HG02870 (cell line): Measurements from ENCODE around the gene ODAD4.

Experiments used
- ATAC-seq: cut with Tn5 transposase; IDR thresholded peaks from one replicate; pipeline ENCODE4 v1.9.1; 2021; ENCODE audit warnings: mild to moderate bottlenecking, moderate library complexity; ENCODE audit not compliant: unreplicated experiment

ODAD4 gene, protein sequence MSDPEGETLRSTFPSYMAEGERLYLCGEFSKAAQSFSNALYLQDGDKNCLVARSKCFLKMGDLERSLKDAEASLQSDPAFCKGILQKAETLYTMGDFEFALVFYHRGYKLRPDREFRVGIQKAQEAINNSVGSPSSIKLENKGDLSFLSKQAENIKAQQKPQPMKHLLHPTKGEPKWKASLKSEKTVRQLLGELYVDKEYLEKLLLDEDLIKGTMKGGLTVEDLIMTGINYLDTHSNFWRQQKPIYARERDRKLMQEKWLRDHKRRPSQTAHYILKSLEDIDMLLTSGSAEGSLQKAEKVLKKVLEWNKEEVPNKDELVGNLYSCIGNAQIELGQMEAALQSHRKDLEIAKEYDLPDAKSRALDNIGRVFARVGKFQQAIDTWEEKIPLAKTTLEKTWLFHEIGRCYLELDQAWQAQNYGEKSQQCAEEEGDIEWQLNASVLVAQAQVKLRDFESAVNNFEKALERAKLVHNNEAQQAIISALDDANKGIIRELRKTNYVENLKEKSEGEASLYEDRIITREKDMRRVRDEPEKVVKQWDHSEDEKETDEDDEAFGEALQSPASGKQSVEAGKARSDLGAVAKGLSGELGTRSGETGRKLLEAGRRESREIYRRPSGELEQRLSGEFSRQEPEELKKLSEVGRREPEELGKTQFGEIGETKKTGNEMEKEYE

GRCh38 chr17:41930009-41930832 is at the start of gene ODAD4:
ODAD4 (plus strand) TSS chr17:41930617; CDS start chr17:41930724, 107 bp downstream.
- ATAC-seq, result peak; percentile 82

DNA sequence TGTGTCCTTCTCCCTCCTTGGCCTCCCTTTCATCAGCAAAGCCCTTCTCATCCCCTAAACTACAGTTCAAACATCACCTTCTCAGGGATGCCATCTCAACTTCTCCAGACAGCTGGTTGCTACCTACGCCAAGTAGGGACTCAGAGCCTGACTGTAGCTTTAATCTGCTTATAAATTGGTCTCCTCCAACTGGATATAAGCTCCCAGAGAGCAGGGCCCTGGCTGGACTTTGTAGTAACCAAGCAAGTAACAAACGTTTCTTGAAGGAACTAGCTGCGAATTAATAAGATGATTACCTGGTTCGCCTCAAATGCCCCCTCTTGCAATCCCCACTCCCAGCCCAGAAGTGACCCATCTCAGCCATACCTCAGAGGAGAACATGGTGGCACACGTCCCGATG is 47.7 kb upstream of the ODAD4 start:
- ATAC-seq, result no peak

DNA sequence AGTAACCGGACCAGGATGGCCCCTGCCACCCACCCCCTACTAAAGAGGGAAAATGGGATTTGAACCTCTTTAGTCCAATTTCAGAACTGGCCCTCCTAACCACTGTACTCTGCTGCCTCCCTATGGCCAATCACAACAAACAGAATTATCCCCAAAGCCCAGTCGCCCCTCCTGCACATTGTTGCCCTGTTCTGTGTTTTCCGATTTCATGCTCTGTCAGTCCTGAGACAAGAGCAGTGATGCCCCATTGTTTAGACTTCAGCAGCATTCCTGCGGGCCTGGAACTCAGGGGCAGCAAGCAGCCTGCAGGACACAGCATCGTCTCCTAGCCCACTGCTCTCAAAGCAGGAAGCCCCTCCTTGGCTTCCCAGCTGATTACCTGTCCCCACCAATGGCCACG is 44.7 kb upstream of the ODAD4 start:
- no peak for ATAC-seq

- ATAC-seq, result no peak
Observed at GRCh38 chr17:41888332-41888965, 42.0 kb upstream of the ODAD4 start.

GRCh38 chr17:41891135-41892020 is 39.0 kb upstream of the ODAD4 start:
- ATAC-seq, result no peak

DNA sequence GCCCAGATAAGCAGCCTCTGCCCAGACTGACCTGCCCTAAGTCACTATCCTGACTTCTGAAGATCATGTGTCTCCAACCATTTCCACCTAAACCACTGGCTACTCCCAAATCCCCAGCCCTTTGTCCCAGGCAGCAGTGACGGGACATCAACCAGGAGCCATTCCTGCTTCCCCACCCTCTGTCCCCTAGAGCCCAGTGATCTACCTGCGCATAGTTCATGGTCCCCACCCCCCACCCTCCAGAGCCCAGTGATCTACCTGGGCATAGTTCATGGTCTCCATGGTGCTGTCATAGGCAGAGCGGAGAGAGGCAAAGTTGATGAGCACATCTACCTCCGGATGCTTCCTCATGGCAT is 38.4 kb upstream of the ODAD4 start:
- no peak for ATAC-seq

- no peak for ATAC-seq
Observed at GRCh38 chr17:41893384-41893783, 37.0 kb upstream of the ODAD4 start.

GRCh38 chr17:41894791-41895331 is 35.6 kb upstream of the ODAD4 start:
- no peak for ATAC-seq

GRCh38 chr17:41895617-41896016 is 34.8 kb upstream of the ODAD4 start:
- no peak for ATAC-seq

DNA sequence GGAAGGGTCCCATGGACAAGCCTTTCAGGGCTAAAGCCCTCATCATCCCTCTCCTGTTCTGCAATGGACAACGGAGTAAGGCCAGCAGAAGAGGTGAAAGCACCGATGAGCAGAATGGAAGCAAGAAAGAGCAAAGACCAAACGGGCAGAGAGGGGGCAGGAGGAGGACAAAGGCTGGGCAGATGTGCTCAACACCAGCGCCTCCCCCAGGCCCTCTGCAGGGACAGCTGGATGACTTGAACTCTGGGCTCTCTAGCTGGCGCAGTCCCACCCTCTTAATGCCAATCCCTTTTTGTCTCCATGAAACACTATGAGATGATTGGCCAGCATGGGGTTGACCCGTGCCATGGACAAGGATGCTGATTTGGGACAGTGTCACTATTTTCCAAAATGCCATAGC is 33.7 kb upstream of the ODAD4 start:
- ATAC-seq, result no peak

- no peak for ATAC-seq
Observed at GRCh38 chr17:41901646-41902045, 28.8 kb upstream of the ODAD4 start.

DNA sequence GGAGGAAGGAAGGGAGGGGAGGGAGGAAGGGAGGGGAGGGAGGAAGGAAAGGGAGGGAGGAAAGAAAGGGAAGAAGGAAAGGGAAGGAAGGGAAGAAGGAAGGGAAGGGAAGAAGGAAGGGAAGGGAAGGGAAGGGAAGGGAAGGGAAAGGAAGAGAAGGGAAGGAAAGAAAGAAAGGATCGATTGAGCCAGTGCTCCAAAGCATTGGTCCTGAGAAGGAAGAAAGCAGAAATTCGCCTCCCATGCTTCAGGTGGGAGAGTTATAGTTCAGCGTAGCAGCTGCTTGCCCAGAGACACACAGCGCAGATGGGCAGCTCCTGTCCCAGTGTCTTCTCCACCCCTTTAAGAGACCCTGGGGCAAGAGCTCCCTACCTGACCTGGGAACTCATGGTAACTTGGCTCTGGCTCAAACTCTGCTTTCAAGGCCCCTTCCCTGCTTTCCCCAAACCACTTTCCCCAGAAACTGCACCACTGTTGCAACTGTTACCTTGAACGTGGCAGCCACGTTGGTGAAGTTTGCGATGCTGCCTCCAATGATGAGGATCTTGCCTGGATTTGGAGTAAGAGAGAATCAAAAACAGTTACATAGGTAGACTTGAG is 26.1 kb upstream of the ODAD4 start:
- no peak for ATAC-seq

- no peak for ATAC-seq
Observed at GRCh38 chr17:41905172-41905571, 25.2 kb upstream of the ODAD4 start.

DNA sequence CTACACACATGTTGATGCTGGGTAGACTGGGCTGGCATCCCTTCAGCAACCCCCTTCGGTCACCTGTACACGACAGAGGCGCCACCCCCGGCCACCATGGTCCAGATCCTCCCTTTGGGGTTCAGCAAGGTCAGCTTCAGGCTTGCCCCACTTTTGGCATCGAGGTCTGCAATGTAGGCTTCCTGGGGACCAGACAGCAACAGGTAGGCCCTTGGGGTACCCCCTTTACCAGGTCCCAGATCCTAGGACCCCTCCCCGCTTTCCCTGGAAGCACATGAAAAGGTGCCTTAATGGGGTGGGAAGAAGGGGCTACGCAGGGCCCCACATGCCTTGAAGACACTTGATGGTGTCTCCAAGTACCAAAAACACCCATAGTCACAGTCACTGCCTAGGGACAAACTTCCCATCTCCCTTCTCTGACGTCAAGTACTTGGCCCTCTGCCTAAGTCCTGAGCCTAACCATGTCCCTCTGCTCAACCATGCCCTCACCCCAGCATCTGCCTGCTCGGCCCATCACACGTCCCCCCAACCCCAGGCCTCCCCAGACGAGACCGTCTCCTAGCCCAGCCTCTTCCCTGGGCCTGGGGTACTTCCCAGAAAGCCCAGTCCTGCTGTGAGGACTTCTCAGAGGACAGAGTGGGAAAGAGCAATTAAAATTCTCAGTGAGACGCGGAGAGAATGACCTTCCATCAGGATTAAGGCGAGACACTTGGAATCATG is 23.8 kb upstream of the ODAD4 start:
- ATAC-seq, result no peak

DNA sequence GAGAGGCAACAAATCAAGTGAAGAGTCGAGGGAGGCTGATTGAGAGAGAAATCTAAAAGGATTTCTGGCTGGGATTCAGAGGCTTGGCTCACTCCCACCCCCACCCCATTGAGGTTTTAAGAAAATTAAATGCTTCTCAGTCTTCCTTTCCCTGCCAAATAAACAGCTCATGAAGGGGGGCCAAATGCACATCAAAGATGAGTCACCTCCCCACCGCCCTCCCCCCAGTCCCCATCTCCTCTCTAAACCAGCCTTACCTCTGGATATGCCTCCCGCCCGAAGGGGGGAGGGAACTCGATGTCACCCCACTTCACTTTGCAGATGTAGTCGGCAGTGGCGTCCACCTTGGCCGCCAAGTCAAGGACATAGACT is 23.2 kb upstream of the ODAD4 start:
- no peak for ATAC-seq

- ATAC-seq, result no peak
Observed at GRCh38 chr17:41907633-41908539, 22.5 kb upstream of the ODAD4 start.

DNA sequence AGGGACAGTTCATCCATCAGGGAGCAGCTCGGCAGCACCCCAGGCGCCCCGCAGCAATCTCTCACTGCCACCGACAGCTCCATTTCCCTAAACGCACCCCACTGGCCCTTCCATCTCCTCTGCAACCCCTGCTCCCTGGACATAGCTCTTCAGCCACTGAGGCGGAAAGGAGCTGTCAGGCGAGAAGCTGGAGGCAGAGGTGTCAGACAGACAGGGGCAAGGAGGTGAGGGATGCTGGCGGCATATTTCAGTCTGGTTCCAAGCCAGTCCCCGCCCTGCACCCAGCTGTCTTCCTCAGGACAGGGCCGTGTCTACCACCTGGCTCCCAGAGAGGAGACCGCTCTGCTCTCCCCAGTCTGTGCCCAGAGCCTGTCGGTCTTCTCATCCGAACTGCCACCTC is 21.3 kb upstream of the ODAD4 start:
- ATAC-seq, result no peak
